Skeletal muscle cell (primary cell): ENCODE results near the gene SEMA5A.
A peak's percentile ranks its signal among the peaks of the same experiment; 100 is the strongest.

Source experiments
- DNase-seq: peaks from one replicate; pipeline ENCODE4 v3.0.0-alpha.2; 2010; ENCODE audit warnings: low read depth
- H3K4me3 ChIP-seq: 2 replicates; pipeline ENCODE4 v1.5.1; 2011; ENCODE audit warnings: low read depth, mild to moderate bottlenecking, control low read depth, low read length, moderate library complexity

The SEMA5A gene

DNA sequence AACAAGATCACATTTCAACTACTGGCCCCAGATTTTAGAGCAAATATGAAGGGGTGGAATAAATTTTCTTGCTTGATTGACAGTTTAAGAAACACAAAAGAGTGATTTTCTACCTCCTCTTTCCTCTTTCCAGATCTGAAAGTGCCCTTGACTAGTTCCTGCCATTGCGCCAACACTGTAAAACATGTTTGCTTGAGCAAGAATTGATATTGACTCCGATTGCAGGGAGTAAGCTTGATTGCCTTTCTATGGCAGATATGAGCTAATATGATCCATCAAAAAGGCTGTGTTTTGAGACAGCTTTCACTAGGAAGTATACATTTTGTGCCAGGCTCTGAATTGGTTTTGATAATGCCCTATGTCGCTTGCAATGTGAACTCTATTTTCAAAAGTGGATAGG lies 508.8 kb downstream of the SEMA5A start:
- DNase-seq, result no peak
- no peak overlapping the region for H3K4me3 ChIP-seq

DNA sequence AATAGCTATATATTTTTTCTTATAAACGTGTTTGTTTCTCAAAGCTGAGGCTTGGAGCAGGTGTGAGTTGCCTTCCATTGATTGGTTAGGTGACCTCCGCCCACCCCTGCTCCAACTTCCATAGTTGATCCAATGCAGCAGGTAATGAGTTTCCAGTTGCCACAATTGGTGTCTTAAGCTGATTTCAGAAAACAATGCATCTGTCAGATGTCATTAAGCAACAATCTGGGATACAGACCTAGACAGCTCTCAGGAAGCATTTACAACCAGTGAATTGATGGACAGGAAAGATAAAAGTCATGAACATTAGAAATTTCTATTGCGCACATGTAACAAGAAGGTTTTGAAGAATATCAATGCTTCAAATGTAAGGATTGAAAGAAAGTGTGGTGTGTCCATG lies 510.5 kb downstream of the SEMA5A start:
- DNase-seq, result no peak

DNA sequence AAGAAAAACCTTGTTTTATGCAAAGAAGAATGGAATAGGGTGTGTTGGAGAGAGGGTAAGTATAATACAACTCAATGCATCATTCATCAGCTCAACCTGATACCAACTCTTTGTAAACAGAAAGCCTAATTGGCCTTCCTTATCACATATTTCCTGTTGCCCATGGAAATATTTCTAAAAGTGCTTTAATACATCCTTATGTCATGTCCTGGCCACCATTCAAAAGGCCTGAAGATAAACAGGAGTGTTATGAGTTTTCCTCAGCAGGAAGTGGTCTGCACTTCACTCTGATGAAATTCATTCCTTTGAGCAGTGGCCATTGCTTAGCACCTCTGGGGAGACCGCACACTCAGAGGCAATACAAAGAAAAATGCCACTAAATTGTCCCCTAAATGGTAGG lies 511.2 kb downstream of the SEMA5A start:
- no peak overlapping the region for H3K4me3 ChIP-seq
- peak; percentile 35 for DNase-seq

More for the DNA sequence above, 510.5 kb downstream of the SEMA5A start:
- H3K4me3 ChIP-seq, result no peak overlapping the region

DNA sequence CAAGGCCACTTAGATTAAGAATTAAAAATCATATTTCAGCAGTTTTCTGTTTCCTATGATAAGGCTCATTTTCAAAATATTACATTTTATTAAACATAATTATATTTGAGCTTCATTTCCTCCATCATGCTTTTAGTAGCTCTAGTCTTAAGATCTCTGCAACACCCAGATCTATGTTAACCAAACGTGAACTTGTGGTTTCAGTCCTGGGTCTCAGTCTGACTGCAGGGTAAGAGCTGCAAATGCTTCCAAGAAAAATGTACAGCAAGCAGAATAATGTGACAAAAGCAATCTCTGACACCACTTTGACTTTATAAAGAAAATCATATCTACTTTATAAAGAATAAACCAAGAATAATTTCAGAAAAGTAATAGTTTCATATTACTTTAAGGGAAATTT lies 512.4 kb downstream of the SEMA5A start:
- H3K4me3 ChIP-seq, result no peak overlapping the region
- DNase-seq, result no peak

DNA sequence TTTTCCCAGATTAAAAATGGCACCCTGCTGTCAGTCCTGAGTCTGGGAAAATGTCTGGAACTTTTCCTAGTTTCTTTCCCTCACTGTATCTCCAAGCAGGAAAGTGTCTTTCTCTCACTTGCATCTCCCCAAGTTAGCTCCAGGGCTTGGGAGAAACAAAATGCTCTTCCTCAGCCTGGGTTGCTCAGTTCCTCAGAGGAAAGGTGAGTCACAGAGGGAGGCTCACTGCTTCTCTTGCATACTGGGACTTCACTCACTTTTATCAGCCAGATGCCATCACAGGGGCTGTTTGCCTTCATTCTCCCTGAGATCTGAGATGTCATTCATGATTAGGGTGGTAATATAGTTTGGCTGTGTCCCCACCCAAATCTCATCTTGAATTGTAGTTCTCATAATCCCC lies 519.9 kb downstream of the SEMA5A start:
- no peak for DNase-seq

DNA sequence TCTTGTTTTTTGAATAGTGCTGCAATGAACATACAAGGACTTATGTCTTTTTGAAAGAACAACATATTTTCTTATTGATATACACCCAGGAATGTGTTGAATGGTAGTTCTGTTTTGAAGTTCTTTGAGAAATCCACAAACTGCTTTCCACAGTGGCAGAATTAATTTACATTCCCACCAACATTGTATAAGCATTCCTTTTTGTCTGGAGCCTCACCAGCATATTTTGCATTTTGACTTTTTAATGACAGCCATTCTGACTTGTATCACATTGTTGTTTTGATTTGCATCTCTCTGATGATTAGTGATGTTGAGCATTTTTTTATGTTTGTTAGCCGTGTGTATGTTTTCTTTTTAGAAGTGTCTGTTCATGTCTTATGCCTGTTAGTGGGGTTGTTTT lies 524.9 kb downstream of the SEMA5A start:
- no peak for DNase-seq
- H3K4me3 ChIP-seq, result no peak overlapping the region

More for the DNA sequence above, 519.9 kb downstream of the SEMA5A start:
- H3K4me3 ChIP-seq, result no peak overlapping the region

DNA sequence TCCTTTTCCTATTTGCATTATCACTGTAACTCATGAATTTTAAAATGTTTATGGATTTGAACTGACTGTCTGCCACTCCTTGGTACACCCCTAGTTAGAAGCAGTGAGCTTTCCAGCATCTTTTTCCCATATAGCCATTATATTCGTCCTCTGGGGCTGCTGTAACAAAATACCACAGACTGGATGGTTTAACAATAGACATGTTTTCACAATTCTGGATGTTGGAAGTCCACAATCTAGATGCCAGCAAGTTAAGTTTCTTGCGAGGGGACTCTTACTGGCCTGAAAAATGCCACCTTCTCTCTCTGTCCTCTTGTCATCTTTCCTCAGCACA lies 530.0 kb downstream of the SEMA5A start:
- H3K4me3 ChIP-seq, result no peak overlapping the region
- DNase-seq, result peak; percentile 9

DNA sequence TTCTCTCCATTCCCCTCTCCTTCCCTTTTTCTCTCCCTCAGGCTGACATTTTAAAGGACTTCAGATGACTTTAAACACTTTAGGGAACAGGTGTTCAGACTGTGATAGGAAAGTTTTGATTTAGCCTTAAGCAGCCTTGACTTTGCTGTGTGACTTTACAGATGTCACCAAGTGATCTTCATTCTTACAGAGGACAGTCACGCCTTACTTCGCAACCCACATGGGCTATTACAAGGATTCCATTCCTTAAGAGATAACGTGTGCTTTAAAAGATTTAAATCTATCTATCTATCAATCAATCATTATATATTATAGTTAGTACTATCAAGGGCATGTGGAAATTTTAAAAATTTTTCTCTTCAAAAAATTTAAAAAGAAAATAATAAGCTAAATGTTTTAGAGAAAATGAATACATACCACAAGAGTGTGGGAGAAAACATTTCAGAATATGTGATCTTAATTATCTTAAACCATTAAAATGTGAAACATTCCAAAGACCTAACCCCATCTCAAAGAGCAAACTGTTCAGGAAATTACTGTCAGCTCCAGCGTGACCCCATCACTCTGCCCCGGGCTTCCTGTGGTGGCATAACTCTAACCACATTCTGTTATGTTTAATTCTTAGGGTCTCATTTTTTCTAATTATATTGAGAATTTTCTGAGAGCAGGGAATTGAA lies 530.5 kb downstream of the SEMA5A start:
- no peak overlapping the region for H3K4me3 ChIP-seq
- DNase-seq, result peak; percentile 19

DNA sequence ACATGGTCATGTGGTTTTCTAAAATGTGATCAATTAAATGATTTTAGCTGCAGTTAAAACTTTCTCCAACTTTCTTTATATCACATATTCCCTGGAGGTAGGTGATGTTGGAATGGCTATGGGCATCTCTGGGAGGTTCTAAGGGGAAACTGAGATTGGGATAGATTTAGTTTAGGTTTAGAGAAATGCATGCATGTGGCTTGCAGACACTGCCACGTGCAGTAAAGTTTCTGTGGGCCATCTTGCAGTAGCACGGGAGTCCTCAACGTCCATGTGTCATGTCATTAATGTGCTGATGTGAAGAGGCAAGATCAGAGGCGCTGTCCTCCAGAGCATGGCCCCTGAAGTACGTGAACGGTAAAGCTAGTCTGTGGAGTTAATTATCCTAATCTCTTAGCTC lies 532.7 kb downstream of the SEMA5A start:
- no peak for DNase-seq
- no peak overlapping the region for H3K4me3 ChIP-seq

DNA sequence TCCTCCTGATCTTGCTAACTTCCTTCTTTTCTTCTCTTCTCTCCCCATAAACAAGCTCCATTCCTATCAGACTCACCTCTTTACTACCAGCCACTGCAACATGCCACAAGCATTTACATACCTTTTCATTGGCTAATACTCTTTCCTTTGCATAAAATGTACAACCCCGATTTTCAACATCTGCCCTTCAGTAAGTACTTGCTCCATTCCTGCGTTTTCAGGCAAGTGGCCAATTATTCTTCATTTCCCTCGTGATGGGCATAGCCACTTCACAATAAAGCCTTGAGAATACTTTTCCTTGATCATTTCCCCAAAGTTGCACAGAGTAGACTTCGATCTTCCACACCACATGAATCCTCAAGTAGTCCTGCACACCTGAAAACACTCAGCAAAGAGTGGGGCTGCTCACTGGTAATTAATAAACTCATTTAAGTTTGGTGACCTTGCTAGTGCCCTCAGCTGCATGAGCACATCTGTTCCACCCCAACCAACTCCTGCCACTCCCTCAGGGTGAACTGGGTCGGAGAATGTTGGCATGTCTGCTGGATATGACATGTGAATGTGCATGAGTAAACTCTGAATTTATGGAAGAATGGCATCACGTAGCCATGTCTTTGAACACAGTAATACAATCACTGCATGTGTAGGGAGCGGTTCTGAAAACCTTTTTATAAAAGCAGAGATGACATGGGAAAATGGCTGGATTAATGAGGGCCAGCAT lies 535.8 kb downstream of the SEMA5A start:
- peak; percentile 26 for DNase-seq
- H3K4me3 ChIP-seq, result no peak overlapping the region

DNA sequence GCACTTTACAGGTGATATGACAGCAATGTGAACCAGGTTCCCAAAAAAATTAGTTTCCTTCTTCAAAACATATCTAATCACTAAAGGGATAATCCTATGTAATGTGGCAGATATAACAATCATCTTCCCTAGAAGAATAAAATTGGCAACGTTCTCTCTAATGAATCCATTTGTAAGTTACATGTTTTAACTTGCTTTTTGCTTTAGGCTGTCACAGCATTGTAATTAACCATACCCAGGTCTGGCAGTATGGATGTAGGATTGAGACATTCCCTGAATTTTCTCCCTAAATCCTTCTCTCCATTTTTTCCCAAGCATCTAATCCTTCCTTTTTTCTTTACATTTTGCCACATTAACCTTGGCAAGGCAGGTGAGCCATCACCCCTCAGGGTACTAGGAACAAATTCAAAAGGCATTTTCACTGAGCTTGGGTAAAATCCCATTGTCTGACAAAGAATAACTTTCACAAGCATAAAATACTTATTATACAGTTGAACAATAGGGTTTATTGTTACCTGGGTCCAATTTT lies 548.3 kb downstream of the SEMA5A start:
- no peak overlapping the region for H3K4me3 ChIP-seq
- DNase-seq, result no peak

DNA sequence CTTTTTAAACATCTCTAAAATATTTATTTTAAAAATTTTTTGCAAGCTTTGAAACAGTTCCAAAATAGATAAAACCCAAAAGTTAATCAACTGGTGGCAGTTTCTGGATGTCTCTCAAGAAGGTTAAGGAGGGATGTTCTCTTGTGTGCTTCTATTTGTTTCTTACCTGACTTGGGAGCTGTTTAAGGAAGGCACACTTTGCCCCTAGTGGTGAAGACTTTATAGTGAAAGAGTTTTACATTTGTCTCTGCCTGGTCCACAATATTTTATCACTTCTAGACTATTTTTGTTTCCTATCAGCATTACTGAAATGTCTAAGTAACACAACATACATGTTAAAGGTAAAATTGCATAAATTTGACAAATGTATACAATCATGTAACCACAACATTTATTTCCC lies 552.8 kb downstream of the SEMA5A start:
- no peak overlapping the region for H3K4me3 ChIP-seq
- no peak for DNase-seq
